Transverse colon (tissue), 3 donors: ENCODE data around the gene CARHSP1.

Experiments used
- EP300 ChIP-seq: sonication (generic); formaldehyde crosslinking; IDR thresholded peaks from one replicate; pipeline ENCODE4 v1.6.1; 2017; ENCODE audit warnings: antibody characterized with exemption, low read depth
- POLR2A ChIP-seq: fragments of 450-650 bp; IDR thresholded peaks from one replicate; pipeline ENCODE4 v1.6.1; 2016; ENCODE audit warnings: antibody characterized with exemption, mild to moderate bottlenecking, moderate library complexity
- TF ChIP-seq, protein P1 (sequence below), 5 experiments: fragments of 200-600 bp in 3 of 5; fragments of 450-650 bp in 2 of 5; sonication (generic) in 3 of 5; IDR thresholded peaks; 1 replicate in 2 of 5; 2 replicates in 3 of 5; pipeline ENCODE4 v1.5.1; 2016 to 2017; ENCODE audit warnings: antibody characterized with exemption in 5 of 5, inconsistent platforms in 3 of 5, mild to moderate bottlenecking in 2 of 5, moderate library complexity in 1 of 5

DNA sequence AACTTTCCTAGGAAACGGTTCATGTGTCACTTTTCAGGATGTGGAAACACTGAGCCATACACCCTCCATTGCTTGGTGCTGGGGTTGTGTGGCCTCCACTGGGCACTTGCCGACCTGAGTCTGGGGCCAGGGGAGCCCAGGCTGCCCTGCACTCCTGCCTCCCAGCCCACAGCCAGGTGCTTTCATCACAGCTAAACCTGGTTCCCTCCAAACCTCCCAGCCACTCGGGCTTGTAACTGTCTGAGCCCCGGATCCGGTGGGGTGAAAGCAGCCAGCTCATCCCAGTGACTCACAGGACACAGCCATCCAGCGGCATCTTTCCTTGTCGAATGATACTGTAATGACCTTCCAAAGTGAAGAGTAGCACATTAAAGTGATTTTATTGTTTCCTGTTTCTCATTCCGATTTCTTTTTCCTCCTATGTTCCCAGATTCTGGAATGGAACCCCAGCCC, 19.8 kb downstream of the CARHSP1 start:
- TF ChIP-seq POLR2A (no peak), EP300 (no peak)
- TF ChIP-seq, protein P1, sequence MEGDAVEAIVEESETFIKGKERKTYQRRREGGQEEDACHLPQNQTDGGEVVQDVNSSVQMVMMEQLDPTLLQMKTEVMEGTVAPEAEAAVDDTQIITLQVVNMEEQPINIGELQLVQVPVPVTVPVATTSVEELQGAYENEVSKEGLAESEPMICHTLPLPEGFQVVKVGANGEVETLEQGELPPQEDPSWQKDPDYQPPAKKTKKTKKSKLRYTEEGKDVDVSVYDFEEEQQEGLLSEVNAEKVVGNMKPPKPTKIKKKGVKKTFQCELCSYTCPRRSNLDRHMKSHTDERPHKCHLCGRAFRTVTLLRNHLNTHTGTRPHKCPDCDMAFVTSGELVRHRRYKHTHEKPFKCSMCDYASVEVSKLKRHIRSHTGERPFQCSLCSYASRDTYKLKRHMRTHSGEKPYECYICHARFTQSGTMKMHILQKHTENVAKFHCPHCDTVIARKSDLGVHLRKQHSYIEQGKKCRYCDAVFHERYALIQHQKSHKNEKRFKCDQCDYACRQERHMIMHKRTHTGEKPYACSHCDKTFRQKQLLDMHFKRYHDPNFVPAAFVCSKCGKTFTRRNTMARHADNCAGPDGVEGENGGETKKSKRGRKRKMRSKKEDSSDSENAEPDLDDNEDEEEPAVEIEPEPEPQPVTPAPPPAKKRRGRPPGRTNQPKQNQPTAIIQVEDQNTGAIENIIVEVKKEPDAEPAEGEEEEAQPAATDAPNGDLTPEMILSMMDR (IDR thresholded peaks at IDR 0.05): no peak
